IMR-90 (cell line): ENCODE measurements around the gene PSAPL1. TPM values are rescaled to one million over a fixed set of nuclear protein-coding genes. Genes with fewer than 3 reads are reported as not detected.

ENCODE experiments used
- ATAC-seq: fragments of 200-7000 bp; cut with Tn5 transposase; 2 replicates; pipeline ENCODE4 v1.9.1; 2020; ENCODE audit warnings: low read depth, mild to moderate bottlenecking, moderate library complexity
- BruUV-seq: library from RNA; stranded (reverse); fragments of 400-500 nt; replicated peaks from 2 replicates; lab custom pipeline; 2021; lab: Mats Ljungman, UMichigan
- CTCF ChIA-PET: fragments of 300-600 bp; formaldehyde crosslinking; extraction: SDS; loops from one replicate; lab custom pipeline; 2021; ENCODE audit warnings: antibody characterized with exemption; lab: Yijun Ruan, JAX
- POLR2A ChIA-PET: fragments of 300-600 bp; sonication (Branson Sonifier 250); formaldehyde crosslinking; loops from one replicate; lab custom pipeline; 2022; ENCODE audit warnings: antibody characterized with exemption; ENCODE audit not compliant: unreplicated experiment; lab: Charles Lee
- DNase-seq: peaks from one replicate; pipeline ENCODE4 v3.0.0; 2013
- H2AFZ ChIP-seq: replicated peaks from 2 replicates; pipeline ENCODE3; 2013; ENCODE audit warnings: low read length, mild to moderate bottlenecking; ENCODE audit not compliant: poor library complexity
- H2AK5ac ChIP-seq: 2 replicates; pipeline ENCODE4 v1.6.1; 2013; ENCODE audit warnings: low read depth, low read length, inconsistent platforms
- H2AK9ac ChIP-seq: replicated peaks from 2 replicates; pipeline ENCODE3; 2013; ENCODE audit warnings: mild to moderate bottlenecking, low read depth, low read length, moderate library complexity; ENCODE audit not compliant: poor library complexity
- H2BK120ac ChIP-seq: 2 replicates; pipeline ENCODE4 v1.6.1; 2013; ENCODE audit warnings: low read depth, low read length, inconsistent platforms
- H2BK15ac ChIP-seq: 3 replicates; pipeline ENCODE4 v1.6.1; 2013; ENCODE audit warnings: low read depth, low read length, inconsistent platforms
- H2BK20ac ChIP-seq: 2 replicates; pipeline ENCODE4 v1.6.1; 2013; ENCODE audit warnings: low read depth, mild to moderate bottlenecking, inconsistent platforms, low read length, moderate library complexity
- H2BK5ac ChIP-seq: 2 replicates; pipeline ENCODE4 v1.6.1; 2013; ENCODE audit warnings: mild to moderate bottlenecking, low read depth, low read length, inconsistent platforms; ENCODE audit not compliant: poor library complexity, severe bottlenecking
- H3K14ac ChIP-seq: replicated peaks from 2 replicates; pipeline ENCODE4 v1.6.1; 2013; ENCODE audit warnings: low read depth, low read length, inconsistent platforms
- H3K18ac ChIP-seq: 2 replicates; pipeline ENCODE4 v1.6.1; 2013; ENCODE audit warnings: low read depth, low read length, control low read depth
- H3K23ac ChIP-seq: 2 replicates; pipeline ENCODE4 v1.6.1; 2013; ENCODE audit warnings: low read depth, low read length, inconsistent platforms
- H3K27ac ChIP-seq: 2 replicates; pipeline ENCODE4 v1.5.1; 2013; ENCODE audit warnings: mild to moderate bottlenecking, control low read depth, low read length; ENCODE audit not compliant: insufficient read depth
- H3K27me3 ChIP-seq: 2 replicates; pipeline ENCODE4 v1.6.1; 2013; ENCODE audit warnings: low read length; ENCODE audit not compliant: control insufficient read depth, insufficient read depth
- H3K36me3 ChIP-seq: 2 replicates; pipeline ENCODE4 v1.6.1; 2013; ENCODE audit warnings: low read length, mixed read lengths; ENCODE audit not compliant: control insufficient read depth, insufficient read depth
- H3K4ac ChIP-seq: 2 replicates; pipeline ENCODE4 v1.6.1; 2013; ENCODE audit warnings: low read depth, low read length, inconsistent platforms
- H3K4me1 ChIP-seq: 2 replicates; pipeline ENCODE4 v1.6.1; 2013; ENCODE audit warnings: low read length, mixed read lengths; ENCODE audit not compliant: control insufficient read depth, insufficient read depth
- H3K4me2 ChIP-seq: 2 replicates; pipeline ENCODE4 v1.6.1; 2013; ENCODE audit warnings: low read depth, mild to moderate bottlenecking, control low read depth, low read length, moderate library complexity
- H3K4me3 ChIP-seq: 2 replicates; pipeline ENCODE4 v1.5.1; 2013; ENCODE audit warnings: low read depth, mild to moderate bottlenecking, control low read depth, low read length, moderate library complexity; ENCODE audit not compliant: insufficient read depth
- H3K56ac ChIP-seq: 2 replicates; pipeline ENCODE4 v1.6.1; 2013; ENCODE audit warnings: low read length, inconsistent platforms; ENCODE audit not compliant: insufficient read depth; ENCODE audit errors: extremely low read depth
- H3K79me1 ChIP-seq, 2 experiments: 2 replicates each; pipeline ENCODE4 v1.6.1; 2013; ENCODE audit warnings: low read length in 2 of 2, inconsistent platforms in 1 of 2, low read depth in 1 of 2
- H3K9ac ChIP-seq: 2 replicates; pipeline ENCODE4 v1.6.1; 2013; ENCODE audit warnings: low read depth, low read length, control low read depth
- H3K9me1 ChIP-seq: 2 replicates; pipeline ENCODE4 v1.6.1; 2013; ENCODE audit warnings: low read length, inconsistent platforms; ENCODE audit not compliant: insufficient read depth
- H3K9me3 ChIP-seq: 2 replicates; pipeline ENCODE4 v1.6.1; 2013; ENCODE audit warnings: low read length; ENCODE audit not compliant: control insufficient read depth, insufficient read depth
- H4K20me1 ChIP-seq: 2 replicates; pipeline ENCODE4 v1.6.1; 2013; ENCODE audit warnings: low read length, inconsistent platforms; ENCODE audit not compliant: insufficient read depth
- H4K5ac ChIP-seq: 2 replicates; pipeline ENCODE4 v1.6.1; 2013; ENCODE audit warnings: mild to moderate bottlenecking, low read depth, low read length, control low read depth
- H4K8ac ChIP-seq, 2 experiments: 2 replicates each; pipeline ENCODE4 v1.6.1; 2013; ENCODE audit warnings: low read depth in 2 of 2, low read length in 2 of 2, control low read depth in 1 of 2, inconsistent platforms in 1 of 2
- H4K91ac ChIP-seq: 2 replicates; pipeline ENCODE4 v1.6.1; 2013; ENCODE audit warnings: low read depth, low read length, inconsistent platforms; ENCODE audit not compliant: insufficient read depth
- CEBPB ChIP-seq: IDR thresholded peaks from 2 replicates; pipeline ENCODE4 v1.6.1; 2012; ENCODE audit warnings: low read depth, low read length, improper control_type of control experiment
- CHD1 ChIP-seq: IDR thresholded peaks from 2 replicates; pipeline ENCODE4 v1.6.1; 2012; ENCODE audit warnings: low read depth, low read length, improper control_type of control experiment
- CTCF ChIP-seq: conservative IDR thresholded peaks from 2 replicates; pipeline ENCODE4 v1.5.1; 2012; ENCODE audit warnings: mild to moderate bottlenecking, low read depth, low read length, improper control_type of control experiment
- FOS ChIP-seq: fragments of 150-350 bp; IDR thresholded peaks from 2 replicates; pipeline ENCODE4 v1.6.1; 2016; ENCODE audit warnings: low read depth, low read length
- MAFK ChIP-seq: IDR thresholded peaks from 2 replicates; pipeline ENCODE4 v1.6.1; 2012; ENCODE audit warnings: low read depth, low read length, improper control_type of control experiment
- MAZ ChIP-seq: IDR thresholded peaks from 2 replicates; pipeline ENCODE4 v1.6.1; 2012; ENCODE audit warnings: low read depth, mild to moderate bottlenecking, low read length, improper control_type of control experiment, moderate library complexity, borderline replicate concordance
- MXI1 ChIP-seq: IDR thresholded peaks from 2 replicates; pipeline ENCODE4 v1.6.1; 2012; ENCODE audit warnings: low read depth, mild to moderate bottlenecking, low read length, moderate library complexity, borderline replicate concordance
- NFE2L2 ChIP-seq: fragments of 150-350 bp; IDR thresholded peaks from 2 replicates; pipeline ENCODE4 v1.6.1; 2016; ENCODE audit warnings: low read depth, mild to moderate bottlenecking, low read length
- POLR2A ChIP-seq: IDR thresholded peaks from 2 replicates; pipeline ENCODE4 v1.6.1; 2012; ENCODE audit warnings: mild to moderate bottlenecking, low read depth, low read length
- RAD21 ChIP-seq: IDR thresholded peaks from 2 replicates; pipeline ENCODE4 v1.6.1; 2012; ENCODE audit warnings: low read length, improper control_type of control experiment
- RCOR1 ChIP-seq: IDR thresholded peaks from 2 replicates; pipeline ENCODE4 v1.6.1; 2012; ENCODE audit warnings: mild to moderate bottlenecking, low read length, improper control_type of control experiment; ENCODE audit not compliant: insufficient replicate concordance
- RFX5 ChIP-seq: IDR thresholded peaks from 2 replicates; pipeline ENCODE4 v1.8.0; 2012; ENCODE audit warnings: low read depth, mild to moderate bottlenecking, low read length, moderate library complexity
- SMC3 ChIP-seq: fragments of 150-350 bp; IDR thresholded peaks from 2 replicates; pipeline ENCODE4 v1.6.1; 2016; ENCODE audit warnings: low read depth, mild to moderate bottlenecking, antibody characterized with exemption, low read length, moderate library complexity
- USF2 ChIP-seq: fragments of 150-350 bp; IDR thresholded peaks from 2 replicates; pipeline ENCODE4 v1.6.1; 2017; ENCODE audit warnings: mild to moderate bottlenecking, antibody characterized with exemption, low read length, low read depth
- WGBS, 2 experiments: methylation state at CpG; one replicate each; pipeline versions ENCODE4 v1.1.5 to v1.1.7; 2013; ENCODE audit warnings: missing lambda C conversion rate in 2 of 2; ENCODE audit not compliant: insufficient read length in 1 of 2; ENCODE audit errors: extremely low coverage in 2 of 2; 5-methylcytosine and 5-hydroxymethylcytosine counted together
- dilution Hi-C: fragments of 300-500 bp; cut with HindIII; formaldehyde crosslinking; loops from one replicate; pipeline ENCODE4 v1.14.3; 2018; ENCODE audit warnings: low sequenced_read_pairs; ENCODE audit not compliant: unreplicated experiment
- in situ Hi-C: fragments of 300-500 bp; cut with MboI; formaldehyde crosslinking; loops from 3 replicates; pipeline ENCODE4 v1.14.3; 2019; ENCODE audit warnings: low sequenced_read_pairs, inconsistent platforms, mixed read lengths
- intact Hi-C: fragments of 100-400 bp; cut with micrococcal nuclease; formaldehyde crosslinking; loops from 2 replicates; pipeline ENCODE4 v1.10.0; 2022
- polyA plus RNA-seq, 3 experiments: library from polyadenylated mRNA; depleted of rRNA; stranded (reverse); fragments of >200 nt; gene quantifications; 2 replicates each; pipeline ENCODE4 v1.2.3, GENCODE V29; 2012; ENCODE audit warnings: low replicate concordance in 1 of 3
- total RNA-seq: library from RNA; depleted of rRNA; stranded (reverse); fragments of >200 nt; gene quantifications from 2 replicates; pipeline ENCODE4 v1.2.3, GENCODE V29; 2012

The PSAPL1 gene
- total and polyA plus RNA-seq, 2 of the 4 experiments (the other 2 are of a cell fraction) = not detected

DNA sequence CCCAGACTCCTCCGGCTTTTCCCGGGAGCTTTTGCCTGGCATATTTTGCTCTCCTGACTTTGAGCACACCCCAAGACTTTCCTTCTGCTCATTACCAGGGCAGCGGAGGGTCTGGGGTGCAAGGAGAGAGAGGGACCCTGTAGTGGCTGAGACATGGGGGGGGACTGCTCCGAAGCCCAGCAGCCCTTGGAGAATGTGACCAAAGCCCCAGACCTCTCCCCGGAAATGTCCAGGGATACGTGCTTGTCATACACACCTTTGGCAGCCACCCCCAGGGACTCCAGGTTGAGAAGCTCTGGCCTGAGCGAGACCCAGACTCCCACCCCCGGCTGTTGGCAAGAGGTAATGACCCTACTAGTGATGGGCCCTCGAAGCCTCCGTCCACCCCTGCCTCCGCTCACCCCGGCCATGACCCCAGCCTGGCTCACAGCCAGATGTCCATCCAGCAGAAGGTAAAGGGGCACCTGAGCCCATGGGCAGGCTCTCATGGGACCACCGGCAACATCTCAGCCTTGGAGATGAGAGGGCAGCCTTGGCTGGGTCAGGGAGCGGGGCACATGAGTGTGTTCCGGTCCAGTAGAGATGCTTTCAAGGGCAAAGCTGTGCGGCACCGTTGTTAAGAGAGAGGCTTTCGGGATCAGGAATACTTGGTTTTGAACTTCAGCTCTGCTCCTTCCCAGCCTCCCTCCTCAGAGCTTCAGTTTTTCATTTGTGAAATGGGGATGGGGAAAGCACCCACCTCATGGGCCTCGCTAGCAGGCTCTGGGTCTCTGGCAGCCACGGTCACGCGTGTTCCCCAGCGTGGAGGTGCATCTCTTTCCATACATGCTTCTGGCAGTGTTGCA lies 2.0 kb downstream of the PSAPL1 start:
- dilution Hi-C loops = no loop called here
- intact Hi-C loops = no loop called here
- Histone ChIP-seq H4K8ac (no peak overlapping the region), H3K79me1 (no peaks in the 10 kb centered on the region), H4K20me1 (no peaks in the 10 kb centered on the region), H3K4me1 (no peaks in the 10 kb centered on the region), H4K5ac (no peak overlapping the region), H3K14ac (no peak overlapping the region), H2BK5ac (no peak overlapping the region), H2BK120ac (no peak overlapping the region), H3K4me3 (no peak overlapping the region), H3K4ac (no peak overlapping the region), H2BK15ac (no peak overlapping the region), H3K27ac (no peak overlapping the region), H4K91ac (no peak overlapping the region), H3K27me3 (peaks cover 11% of the 10 kb centered on the region; the same call in 1 of the 2 replicates), H3K23ac (no peak overlapping the region), H3K9ac (no peak overlapping the region), H3K9me3 (no peaks in the 10 kb centered on the region), H2AFZ (no peak overlapping the region), H3K56ac (no peak overlapping the region), H2AK9ac (no peak overlapping the region), H2AK5ac (no peak overlapping the region), H3K18ac (no peak overlapping the region), H3K4me2 (no peak overlapping the region), H2BK20ac (no peak overlapping the region), H3K36me3 (no peaks in the 10 kb centered on the region), H3K9me1 (no peaks in the 10 kb centered on the region)
- no peak for DNase-seq
- no peak for ATAC-seq
- in situ Hi-C loops = no loop called here
- ChIA-PET CTCF (no interaction called here), POLR2A (no interaction called here)
- BruUV-seq = no TSS peak
- no peak for TF ChIP-seq CHD1
- no peak for TF ChIP-seq CTCF
- no peak for TF ChIP-seq FOS
- no peak for TF ChIP-seq NFE2L2
- TF ChIP-seq MXI1 = no peak
- no peak for TF ChIP-seq SMC3
- no peak for TF ChIP-seq POLR2A
- no peak for TF ChIP-seq RFX5
- no peak for TF ChIP-seq RAD21
- no peak for TF ChIP-seq MAZ
- no peak for TF ChIP-seq CEBPB
- no peak for TF ChIP-seq USF2
- no peak for TF ChIP-seq MAFK
- TF ChIP-seq RCOR1 = no peak
- WGBS, 2 experiments = 72% methylated on average over 5 of the region's 23 CpGs; no CpG with 5 or more reads in 1 of the 2 experiments
